K562 (cell line): ENCODE measurements around the gene MED28. TPM values are rescaled to one million over a fixed set of nuclear protein-coding genes. Genes with fewer than 3 reads are reported as not detected.

Experiments used
- HMG20A ChIP-seq: fragments of 450-650 bp; formaldehyde crosslinking; conservative IDR thresholded peaks from 2 replicates; pipeline ENCODE4 v1.4.0; 2020; ENCODE audit warnings: mild to moderate bottlenecking, mixed read lengths
- PPARD ChIP-seq: fragments of 250-450 bp; sonication (Bioruptor Pico); IDR thresholded peaks from 2 replicates; pipeline ENCODE4 v1.8.0; 2022; ENCODE audit warnings: inconsistent platforms, mild to moderate bottlenecking, moderate library complexity
- polyA plus RNA-seq, 8 experiments: library from polyadenylated mRNA; depleted of rRNA in 4 of 8; stranded (reverse) in 5 of 8; unstranded in 3 of 8; fragments of >200 nt; fragmentation: Nextera tagmentation in 2 of 8; fragmentation: Illumina TruSeq in 1 of 8; extraction: Ambion mirVana in 2 of 8; extraction: Trizol in 1 of 8; gene quantifications; 2 replicates each; pipeline versions ENCODE4 v1.2.1 to v1.2.3, GENCODE V29; 2011 to 2014; ENCODE audit warnings: inconsistent platforms in 1 of 8, missing spikeins in 1 of 8
- total RNA-seq, 7 experiments: library from RNA; depleted of rRNA in 6 of 7; stranded (reverse); fragments of >200 nt in 6 of 7; fragmentation: Illumina TruSeq in 2 of 7; extraction: Trizol in 2 of 7; gene quantifications; 2 replicates each; pipeline versions ENCODE4 v1.2.1 to v1.2.3, GENCODE V29; 2011 to 2021; ENCODE audit warnings: low replicate concordance in 1 of 7
- TF ChIP-seq, protein P1 (sequence below): fragments of 450-650 bp; IDR thresholded peaks from 2 replicates; pipeline ENCODE4 v1.6.1; 2016; ENCODE audit warnings: low read depth
- TF ChIP-seq, protein P2 (sequence below): sonication (generic); formaldehyde crosslinking; IDR thresholded peaks from 2 replicates; pipeline ENCODE4 v1.8.0; 2022; ENCODE audit warnings: missing genetic modification reagents, mild to moderate bottlenecking, borderline replicate concordance

Gene MED28
- total and polyA plus RNA-seq, 9 of the 15 experiments (the other 6 are each of a cell fraction or from before 2014, with no cell fraction given): 15.5 to 93.8 (median 50.5) TPM

DNA sequence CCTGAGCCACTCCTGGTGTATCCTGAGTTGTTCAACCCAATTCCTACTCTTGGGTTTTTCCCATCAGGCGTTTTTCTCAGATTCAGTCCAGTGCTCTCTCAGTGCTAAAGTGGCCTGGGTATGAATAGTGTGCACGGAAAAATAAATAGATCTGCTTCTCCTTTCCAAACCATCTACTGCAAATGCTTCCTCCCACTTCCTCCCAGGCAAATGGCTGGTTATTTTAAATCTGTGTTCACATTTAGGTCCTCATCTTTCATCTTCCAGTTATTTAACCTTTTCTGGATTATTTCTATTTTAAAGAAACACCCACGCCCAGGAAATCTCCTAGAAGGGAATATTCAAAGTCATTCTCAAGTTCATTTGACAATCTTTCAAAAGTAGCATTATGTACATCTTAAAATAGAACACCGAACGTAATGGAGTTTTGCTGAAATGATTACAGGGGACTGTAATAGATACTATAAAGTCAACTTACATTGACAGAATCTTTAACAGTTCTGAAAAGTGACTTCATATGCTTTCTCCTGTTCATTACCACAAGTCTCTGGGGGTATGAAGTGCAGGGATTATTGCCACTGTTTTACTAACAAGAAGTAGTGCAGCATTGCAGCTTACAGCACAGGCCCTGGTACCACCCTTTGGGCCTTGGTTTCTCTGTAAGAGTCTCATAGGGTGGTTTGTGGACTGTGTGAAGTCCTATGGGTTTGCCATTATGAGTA lies 66.3 kb downstream of the MED28 start (continued):
- TF ChIP-seq, protein P1, sequence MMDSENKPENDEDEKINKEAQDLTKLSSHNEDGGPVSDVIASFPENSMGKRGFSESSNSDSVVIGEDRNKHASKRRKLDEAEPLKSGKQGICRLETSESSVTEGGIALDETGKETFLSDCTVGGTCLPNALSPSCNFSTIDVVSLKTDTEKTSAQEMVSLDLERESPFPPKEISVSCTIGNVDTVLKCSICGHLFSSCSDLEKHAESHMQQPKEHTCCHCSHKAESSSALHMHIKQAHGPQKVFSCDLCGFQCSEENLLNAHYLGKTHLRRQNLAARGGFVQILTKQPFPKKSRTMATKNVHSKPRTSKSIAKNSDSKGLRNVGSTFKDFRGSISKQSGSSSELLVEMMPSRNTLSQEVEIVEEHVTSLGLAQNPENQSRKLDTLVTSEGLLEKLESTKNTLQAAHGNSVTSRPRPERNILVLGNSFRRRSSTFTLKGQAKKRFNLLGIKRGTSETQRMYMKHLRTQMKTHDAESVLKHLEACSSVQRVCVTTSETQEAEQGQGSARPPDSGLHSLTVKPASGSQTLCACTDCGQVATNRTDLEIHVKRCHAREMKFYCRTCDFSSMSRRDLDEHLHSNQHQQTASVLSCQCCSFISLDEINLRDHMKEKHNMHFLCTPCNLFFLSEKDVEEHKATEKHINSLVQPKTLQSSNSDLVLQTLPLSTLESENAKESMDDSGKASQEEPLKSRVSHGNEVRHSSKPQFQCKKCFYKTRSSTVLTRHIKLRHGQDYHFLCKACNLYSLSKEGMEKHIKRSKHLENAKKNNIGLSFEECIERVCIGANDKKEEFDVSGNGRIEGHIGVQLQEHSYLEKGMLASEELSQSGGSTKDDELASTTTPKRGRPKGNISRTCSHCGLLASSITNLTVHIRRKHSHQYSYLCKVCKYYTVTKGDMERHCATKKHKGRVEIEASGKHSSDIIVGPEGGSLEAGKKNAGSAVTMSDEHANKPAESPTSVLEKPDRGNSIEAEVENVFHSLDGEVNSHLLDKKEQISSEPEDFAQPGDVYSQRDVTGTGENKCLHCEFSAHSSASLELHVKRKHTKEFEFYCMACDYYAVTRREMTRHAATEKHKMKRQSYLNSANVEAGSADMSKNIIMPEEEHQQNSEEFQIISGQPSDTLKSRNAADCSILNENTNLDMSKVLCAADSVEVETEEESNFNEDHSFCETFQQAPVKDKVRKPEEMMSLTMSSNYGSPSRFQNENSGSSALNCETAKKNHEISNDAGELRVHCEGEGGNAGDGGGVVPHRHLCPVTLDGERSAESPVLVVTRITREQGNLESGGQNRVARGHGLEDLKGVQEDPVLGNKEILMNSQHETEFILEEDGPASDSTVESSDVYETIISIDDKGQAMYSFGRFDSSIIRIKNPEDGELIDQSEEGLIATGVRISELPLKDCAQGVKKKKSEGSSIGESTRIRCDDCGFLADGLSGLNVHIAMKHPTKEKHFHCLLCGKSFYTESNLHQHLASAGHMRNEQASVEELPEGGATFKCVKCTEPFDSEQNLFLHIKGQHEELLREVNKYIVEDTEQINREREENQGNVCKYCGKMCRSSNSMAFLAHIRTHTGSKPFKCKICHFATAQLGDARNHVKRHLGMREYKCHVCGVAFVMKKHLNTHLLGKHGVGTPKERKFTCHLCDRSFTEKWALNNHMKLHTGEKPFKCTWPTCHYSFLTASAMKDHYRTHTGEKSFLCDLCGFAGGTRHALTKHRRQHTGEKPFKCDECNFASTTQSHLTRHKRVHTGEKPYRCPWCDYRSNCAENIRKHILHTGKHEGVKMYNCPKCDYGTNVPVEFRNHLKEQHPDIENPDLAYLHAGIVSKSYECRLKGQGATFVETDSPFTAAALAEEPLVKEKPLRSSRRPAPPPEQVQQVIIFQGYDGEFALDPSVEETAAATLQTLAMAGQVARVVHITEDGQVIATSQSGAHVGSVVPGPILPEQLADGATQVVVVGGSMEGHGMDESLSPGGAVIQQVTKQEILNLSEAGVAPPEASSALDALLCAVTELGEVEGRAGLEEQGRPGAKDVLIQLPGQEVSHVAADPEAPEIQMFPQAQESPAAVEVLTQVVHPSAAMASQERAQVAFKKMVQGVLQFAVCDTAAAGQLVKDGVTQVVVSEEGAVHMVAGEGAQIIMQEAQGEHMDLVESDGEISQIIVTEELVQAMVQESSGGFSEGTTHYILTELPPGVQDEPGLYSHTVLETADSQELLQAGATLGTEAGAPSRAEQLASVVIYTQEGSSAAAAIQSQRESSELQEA: no peak
- no peak for TF ChIP-seq PPARD (CRISPR knock-in tag)
- no peak for TF ChIP-seq HMG20A (CRISPR knock-in tag)
- TF ChIP-seq, protein P2, sequence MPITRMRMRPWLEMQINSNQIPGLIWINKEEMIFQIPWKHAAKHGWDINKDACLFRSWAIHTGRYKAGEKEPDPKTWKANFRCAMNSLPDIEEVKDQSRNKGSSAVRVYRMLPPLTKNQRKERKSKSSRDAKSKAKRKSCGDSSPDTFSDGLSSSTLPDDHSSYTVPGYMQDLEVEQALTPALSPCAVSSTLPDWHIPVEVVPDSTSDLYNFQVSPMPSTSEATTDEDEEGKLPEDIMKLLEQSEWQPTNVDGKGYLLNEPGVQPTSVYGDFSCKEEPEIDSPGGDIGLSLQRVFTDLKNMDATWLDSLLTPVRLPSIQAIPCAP (CRISPR knock-in tag): no peak
- TF ChIP-seq, all 486 proteins: peak for 0
